ENCODE results near the gene ADGRB2. TPM values are rescaled to one million over a fixed set of nuclear protein-coding genes. Genes with fewer than 3 reads are reported as not detected.

ADGRB2 gene
- total RNA-seq, 1 experiment from 2014 or later, result 10.9 TPM

- H3K4me3 Mint-ChIP-seq, result peak overlapping the region in 1 of 2 experiments; percentile 21; a peak in 1 of 5 replicates
- Histone ChIP-seq H4K20me1 (ENCODE audit: control insufficient read depth, insufficient read depth, insufficient read length) (no peaks in the 10 kb centered on the region), H3K18ac (ENCODE audit: insufficient read length, low read depth, low read length) (no peak overlapping the region), H2BK12ac (ENCODE audit: insufficient read length, low read depth, low read length) (no peak overlapping the region), H2BK15ac (ENCODE audit: low read depth, low read length) (no peak overlapping the region), H3K9ac (ENCODE audit: extremely low read depth, insufficient read length, low read length) (no peak overlapping the region), H3T11ph (ENCODE audit: low read length) (no peak overlapping the region), H4K91ac (ENCODE audit: insufficient read length, low read depth, low read length) (no peak overlapping the region), H2BK120ac (ENCODE audit: low read depth, low read length, poor library complexity, severe bottlenecking) (no peak overlapping the region), H2AK5ac (ENCODE audit: insufficient read length, low read length) (no peak overlapping the region), H2BK20ac (ENCODE audit: low read depth, low read length, poor library complexity, severe bottlenecking) (no peak overlapping the region), H3K56ac (ENCODE audit: insufficient read length, low read depth, low read length) (no peak overlapping the region), H4K8ac (replicated peaks; ENCODE audit: insufficient read length, low read depth, low read length) (no peak overlapping the region), H3K4me2 (ENCODE audit: insufficient read depth, insufficient read length, low read length) (no peak overlapping the region), H3K79me2 (ENCODE audit: insufficient read depth, low read length) (no peaks in the 10 kb centered on the region), H4K5ac (ENCODE audit: insufficient read length, low read depth, low read length) (no peak overlapping the region), H3K23ac (ENCODE audit: insufficient read length, low read depth, low read length) (no peak overlapping the region), H3K27ac (ENCODE audit: insufficient read length, low read depth, low read length) (no peak overlapping the region), H2AFZ (ENCODE audit: low read length) (no peak overlapping the region), H3K27me3 (ENCODE audit: insufficient read depth, low read length) (no peaks in the 10 kb centered on the region), H3K14ac (ENCODE audit: insufficient read depth, low read length) (no peak overlapping the region), H3K23me2 (ENCODE audit: insufficient read length, low read depth, low read length, poor library complexity, severe bottlenecking) (no peaks in the 10 kb centered on the region), H3K4me1 (ENCODE audit: insufficient read depth, low read length) (peaks cover 7% of the 10 kb centered on the region; the same call in 1 of the 2 replicates), H2BK5ac (ENCODE audit: insufficient read length, low read length) (no peak overlapping the region), H3K4ac (ENCODE audit: low read depth, low read length) (no peak overlapping the region), H3K9me3 (ENCODE audit: control insufficient read depth, low read depth, low read length) (no peaks in the 10 kb centered on the region), H3K79me1 (ENCODE audit: insufficient read depth, low read depth, low read length, poor library complexity, severe bottlenecking) (no peaks in the 10 kb centered on the region)
- no peak for DNase-seq
- H3K36me3 Mint-ChIP-seq (ENCODE audit: insufficient read depth in 1 of 3, low read depth in 3 of 3), result no peaks in the 10 kb centered on the region; a peak in 1 of 7 replicates
- H3K9me3 Mint-ChIP-seq, result no peaks in the 10 kb centered on the region; a peak in 1 of 5 replicates
- peaks cover 48 to 49% of the 10 kb centered on the region in 2 experiments for H3K4me1 Mint-ChIP-seq
- H3K27me3 Mint-ChIP-seq (ENCODE audit: low read depth), result 0 out of 2 replicates have a peak, but pooled peaks cover 2% of the 10 kb centered on the region
- peak overlapping the region in 1 of 3 experiments; percentile 68; a peak in 2 of 7 replicates for H3K27ac Mint-ChIP-seq
- no peak for TF ChIP-seq CTCF (conservative IDR thresholded peaks at IDR 0.05)
- no CpG with 5 or more reads among the region's 7 CpGs for WGBS (ENCODE audit: extremely low coverage, insufficient read length, low lambda C conversion rate)
Observed at GRCh38 chr1:31749785-31750735, 14.1 kb downstream of the ADGRB2 start.
